GM12878 (cell line): Measurements from ENCODE around the gene AP3D1. TPM values are rescaled to one million over a fixed set of nuclear protein-coding genes. Genes with fewer than 3 reads are reported as not detected.
A peak's percentile ranks its signal among the peaks of the same experiment; 100 is the strongest.

Source experiments
- ATF2 ChIP-seq: IDR thresholded peaks from 2 replicates; pipeline ENCODE4 v1.6.1; 2012; ENCODE audit warnings: low read length, inconsistent platforms
- ATF3 ChIP-seq: IDR thresholded peaks from 2 replicates; pipeline ENCODE4 v1.6.1; 2011; ENCODE audit warnings: low read depth, mild to moderate bottlenecking, low read length, moderate library complexity, borderline replicate concordance; ENCODE audit errors: extremely low read depth
- BACH1 ChIP-seq: fragments of 450-650 bp; IDR thresholded peaks from 2 replicates; pipeline ENCODE4 v1.6.1; 2017; ENCODE audit warnings: mild to moderate bottlenecking, borderline replicate concordance
- BCLAF1 ChIP-seq: fragments of 450-650 bp; IDR thresholded peaks from 2 replicates; pipeline ENCODE4 v1.6.1; 2017; ENCODE audit warnings: antibody characterized with exemption, mild to moderate bottlenecking, moderate library complexity
- BRCA1 ChIP-seq: IDR thresholded peaks from 2 replicates; pipeline ENCODE4 v1.6.1; 2011; ENCODE audit warnings: low read depth, low read length, improper control_type of control experiment
- CBFB ChIP-seq: IDR thresholded peaks from 2 replicates; pipeline ENCODE4 v1.6.1; 2016; ENCODE audit warnings: antibody characterized with exemption, low read depth
- CBX5 ChIP-seq: sonication (generic); IDR thresholded peaks from 2 replicates; pipeline ENCODE4 v1.6.1; 2016; ENCODE audit warnings: low read depth, moderate library complexity, mild to moderate bottlenecking, inconsistent platforms
- GATAD2B ChIP-seq: fragments of 450-650 bp; conservative IDR thresholded peaks from 2 replicates; pipeline ENCODE4 v1.6.1; 2017; ENCODE audit warnings: low read depth, mild to moderate bottlenecking, moderate library complexity
- HSF1 ChIP-seq: fragments of 150-350 bp; IDR thresholded peaks from 2 replicates; pipeline ENCODE4 v1.6.1; 2014; ENCODE audit warnings: mild to moderate bottlenecking, low read depth, low read length
- MTA3 ChIP-seq: IDR thresholded peaks from 2 replicates; pipeline ENCODE4 v1.6.1; 2012; ENCODE audit warnings: low read length, inconsistent platforms, borderline replicate concordance
- NFIC ChIP-seq: IDR thresholded peaks from 2 replicates; pipeline ENCODE4 v1.6.1; 2012; ENCODE audit warnings: low read depth, mild to moderate bottlenecking, inconsistent platforms, low read length, moderate library complexity
- NFYA ChIP-seq: IDR thresholded peaks from 2 replicates; pipeline ENCODE4 v1.6.1; 2011; ENCODE audit warnings: low read depth, mild to moderate bottlenecking, low read length, improper control_type of control experiment, borderline replicate concordance
- POLR2AphosphoS5 ChIP-seq: IDR thresholded peaks from 2 replicates; pipeline ENCODE4 v1.6.1; 2011; ENCODE audit warnings: mild to moderate bottlenecking, low read length, inconsistent platforms
- RB1 ChIP-seq: fragments of 450-650 bp; formaldehyde crosslinking; IDR thresholded peaks from 2 replicates; pipeline ENCODE4 v1.6.1; 2017; ENCODE audit warnings: mild to moderate bottlenecking, borderline replicate concordance
- RBBP5 ChIP-seq: fragments of 200-600 bp; sonication (generic); conservative IDR thresholded peaks from 2 replicates; pipeline ENCODE4 v1.6.1; 2016
- RCOR1 ChIP-seq: conservative IDR thresholded peaks from 2 replicates; pipeline ENCODE4 v1.6.1; 2012; ENCODE audit warnings: low read depth, low read length, improper control_type of control experiment
- RELB ChIP-seq: fragments of 450-650 bp; IDR thresholded peaks from 2 replicates; pipeline ENCODE4 v1.6.1; 2017; ENCODE audit warnings: low read depth, mild to moderate bottlenecking, moderate library complexity
- SP1 ChIP-seq: IDR thresholded peaks from one replicate; pipeline ENCODE4 v1.6.1; 2011; ENCODE audit warnings: low read depth, low read length
- STAT1 ChIP-seq: fragments of 450-650 bp; conservative IDR thresholded peaks from 2 replicates; pipeline ENCODE4 v1.6.1; 2014; ENCODE audit warnings: antibody characterized with exemption, mild to moderate bottlenecking
- TCF12 ChIP-seq: IDR thresholded peaks from 2 replicates; pipeline ENCODE4 v1.6.1; 2011; ENCODE audit warnings: low read depth, mild to moderate bottlenecking, low read length
- TCF7 ChIP-seq: IDR thresholded peaks from 2 replicates; pipeline ENCODE4 v1.6.1; 2014; ENCODE audit warnings: antibody characterized with exemption, borderline replicate concordance
- YY1 ChIP-seq: IDR thresholded peaks from 2 replicates; pipeline ENCODE4 v1.6.1; 2011; ENCODE audit warnings: low read depth, mild to moderate bottlenecking, low read length
- polyA plus RNA-seq, 11 experiments: library from polyadenylated mRNA; depleted of rRNA in 4 of 11; unstranded in 6 of 11; stranded (reverse) in 5 of 11; fragments of >200 nt; fragmentation: Nextera tagmentation in 4 of 11; fragmentation: Illumina TruSeq in 1 of 11; extraction: Ambion mirVana in 4 of 11; extraction: Trizol in 1 of 11; gene quantifications; 1 replicate in 1 of 11; 2 replicates in 10 of 11; pipeline versions ENCODE4 v1.2.1 to v1.2.3, GENCODE V29; 2011 to 2016; ENCODE audit warnings: inconsistent platforms in 2 of 11, missing spikeins in 2 of 11, low read depth in 1 of 11
- total RNA-seq, 4 experiments: library from RNA; depleted of rRNA in 3 of 4; stranded (reverse); fragments of >200 nt in 3 of 4; fragmentation: Illumina TruSeq in 1 of 4; extraction: Trizol in 1 of 4; gene quantifications; 2 replicates each; pipeline versions ENCODE4 v1.2.1 to v1.2.3, GENCODE V29; 2013 to 2021

The AP3D1 gene
- total and polyA plus RNA-seq, 10 of the 15 experiments (the other 5 are each of a cell fraction or from before 2014, with no cell fraction given): 1.5 to 108 (median 59.1) TPM

- peak; percentile 96 for TF ChIP-seq HSF1
- TF ChIP-seq BRCA1: no peak
- peak; percentile 92 for TF ChIP-seq ATF2
- TF ChIP-seq NFIC: peak; percentile 96
- peak; percentile 66 for TF ChIP-seq YY1
- TF ChIP-seq TCF7: no peak
- TF ChIP-seq BACH1: peak; percentile 91
- TF ChIP-seq POLR2AphosphoS5: peak; percentile 91
- no peak for TF ChIP-seq NFYA
- peak; percentile 28; the same call in 1 of the 2 replicates for TF ChIP-seq RB1
- peak; percentile 99 for TF ChIP-seq CBFB
- no peak for TF ChIP-seq BCLAF1
- TF ChIP-seq RELB: peak; percentile 93
- TF ChIP-seq RBBP5: no peak
- peak; percentile 93; the same call in 1 of the 2 replicates for TF ChIP-seq MTA3
- TF ChIP-seq ATF3: no peak
- TF ChIP-seq SP1: peak; percentile 95
- TF ChIP-seq TCF12: peak; percentile 93
- TF ChIP-seq STAT1: no peak
- TF ChIP-seq GATAD2B: no peak
- TF ChIP-seq CBX5: peak; percentile 92
- peak; percentile 85 for TF ChIP-seq RCOR1
These were observed 66.2 kb downstream of the AP3D1 start (continued) for GRCh38 chr19:2084993-2085720.
